Tracheal epithelial cell (primary cell): ENCODE data around the gene MICU2. TPM values are rescaled to one million over a fixed set of nuclear protein-coding genes. Genes with fewer than 3 reads are reported as not detected.

Source experiments
- total RNA-seq: library from RNA; depleted of rRNA; stranded (reverse); fragments of >200 nt; gene quantifications from 2 replicates; pipeline ENCODE4 v1.2.1, GENCODE V29; 2014

Gene MICU2, protein sequence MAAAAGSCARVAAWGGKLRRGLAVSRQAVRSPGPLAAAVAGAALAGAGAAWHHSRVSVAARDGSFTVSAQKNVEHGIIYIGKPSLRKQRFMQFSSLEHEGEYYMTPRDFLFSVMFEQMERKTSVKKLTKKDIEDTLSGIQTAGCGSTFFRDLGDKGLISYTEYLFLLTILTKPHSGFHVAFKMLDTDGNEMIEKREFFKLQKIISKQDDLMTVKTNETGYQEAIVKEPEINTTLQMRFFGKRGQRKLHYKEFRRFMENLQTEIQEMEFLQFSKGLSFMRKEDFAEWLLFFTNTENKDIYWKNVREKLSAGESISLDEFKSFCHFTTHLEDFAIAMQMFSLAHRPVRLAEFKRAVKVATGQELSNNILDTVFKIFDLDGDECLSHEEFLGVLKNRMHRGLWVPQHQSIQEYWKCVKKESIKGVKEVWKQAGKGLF
- 59.5 and 67.5 TPM in 2 replicates for total RNA-seq

DNA sequence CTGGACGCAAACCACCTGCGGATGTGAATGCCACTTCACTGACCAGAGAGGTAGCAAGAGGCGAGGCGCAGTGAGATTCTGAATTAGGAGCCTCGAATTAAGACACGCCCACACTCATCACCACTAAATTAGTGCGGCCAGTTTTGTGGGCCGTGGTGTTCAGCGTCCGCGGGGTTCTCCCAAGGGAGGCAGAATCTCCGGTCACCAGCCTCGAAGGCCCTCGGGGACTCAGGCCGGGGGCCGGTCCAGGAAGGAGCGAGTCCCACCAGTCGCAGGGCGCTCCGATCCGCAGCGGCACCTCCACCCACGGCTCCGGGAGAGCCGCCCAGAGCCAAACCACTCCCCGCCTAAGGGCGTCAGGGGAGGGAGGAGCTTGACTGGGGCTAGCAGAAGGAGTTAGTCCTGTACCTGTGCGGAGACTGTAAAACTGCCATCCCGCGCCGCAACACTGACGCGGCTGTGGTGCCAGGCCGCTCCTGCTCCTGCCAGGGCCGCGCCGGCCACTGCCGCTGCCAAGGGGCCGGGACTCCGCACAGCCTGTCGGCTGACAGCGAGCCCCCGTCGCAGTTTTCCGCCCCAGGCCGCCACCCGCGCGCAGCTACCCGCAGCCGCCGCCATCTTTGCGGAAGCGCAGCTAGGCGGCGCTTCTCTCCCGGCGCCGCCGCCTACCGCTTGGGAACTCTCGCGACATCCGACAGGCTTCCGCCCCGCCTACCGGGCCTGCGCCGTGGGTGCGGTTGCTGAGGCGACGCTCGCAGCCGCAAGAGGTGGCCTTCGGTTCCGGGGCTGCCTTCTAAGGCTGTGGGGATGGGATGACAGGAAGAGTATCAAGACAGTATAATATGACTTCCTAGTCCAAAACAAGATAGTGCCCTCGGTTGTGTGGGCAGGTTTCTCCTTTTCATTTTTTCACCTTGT, at the start of gene MICU2:
Gene MICU2 (minus strand): TSS at position 640 of the 918 bp plus-strand sequence. CDS start 22 bp downstream, at position 618.

DNA sequence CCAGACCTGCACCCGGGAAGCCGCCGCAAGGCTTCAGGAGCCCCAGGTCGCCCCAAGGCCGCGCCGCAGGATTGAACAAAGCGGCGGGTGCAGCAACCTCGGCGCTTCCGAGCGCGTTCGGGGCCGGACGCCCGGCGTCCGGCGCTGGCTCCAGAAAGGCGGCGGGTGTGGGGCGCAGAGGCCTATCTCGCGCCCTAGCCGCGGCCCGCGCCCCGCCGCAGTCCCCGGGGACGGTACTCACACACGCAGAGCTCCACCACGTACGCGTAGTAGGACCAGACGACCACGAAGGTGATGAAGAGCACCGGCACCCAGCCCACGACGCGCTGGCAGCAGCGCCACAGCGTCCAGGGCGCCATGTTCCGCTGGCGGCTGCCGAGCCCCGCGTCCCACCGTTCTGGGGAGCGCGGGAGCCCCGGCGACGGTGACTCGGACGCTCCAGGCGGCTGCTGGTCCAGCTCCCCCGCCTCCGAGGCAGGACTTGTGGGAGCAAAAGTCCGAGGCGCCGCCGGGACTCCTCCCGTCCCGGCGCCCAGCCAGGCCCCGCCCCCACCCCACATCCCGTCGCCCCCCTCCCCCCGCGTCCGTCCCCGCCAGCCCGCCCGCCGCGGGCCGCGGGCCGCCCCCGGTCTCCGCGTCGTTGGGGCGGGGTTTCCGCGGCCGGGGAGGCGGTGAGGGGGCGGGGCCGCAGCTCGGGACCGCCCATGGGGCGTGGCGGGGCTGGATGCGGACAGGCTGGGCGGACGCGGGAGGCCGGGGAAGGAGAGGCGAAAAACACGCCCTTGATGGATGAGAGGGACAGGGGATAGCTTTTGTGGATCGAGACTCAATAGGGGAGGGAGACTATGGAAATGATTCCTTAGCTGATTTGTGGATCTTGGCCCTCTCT, 144.9 kb downstream of the MICU2 start, which contains the start of gene ZDHHC20:
Gene ZDHHC20 (minus strand): TSS at position 491 of the 889 bp plus-strand sequence. CDS start 132 bp downstream, at position 359.

Other genes starting within 250 kb of the MICU2 start
- 62.2 and 92.7 TPM in 2 replicates for gene ZDHHC20, start 144.9 kb downstream of the MICU2 start, total RNA-seq
- gene FGF9, start 66.9 kb upstream of the MICU2 start, total RNA-seq: under 0.01 TPM in 1 of 2 replicates, not detected in the other